ENCODE measurements around the gene SERPINB7. TPM values are rescaled to one million over a fixed set of nuclear protein-coding genes. Genes with fewer than 3 reads are reported as not detected.

Gene SERPINB7
- total RNA-seq, 1 donor from 2014 or later: not detected

- intact Hi-C loops (cut with micrococcal nuclease): no loop called here
Observed at GRCh38 chr18:63837590-63837989, 62.4 kb downstream of the SERPINB7 start.

DNA sequence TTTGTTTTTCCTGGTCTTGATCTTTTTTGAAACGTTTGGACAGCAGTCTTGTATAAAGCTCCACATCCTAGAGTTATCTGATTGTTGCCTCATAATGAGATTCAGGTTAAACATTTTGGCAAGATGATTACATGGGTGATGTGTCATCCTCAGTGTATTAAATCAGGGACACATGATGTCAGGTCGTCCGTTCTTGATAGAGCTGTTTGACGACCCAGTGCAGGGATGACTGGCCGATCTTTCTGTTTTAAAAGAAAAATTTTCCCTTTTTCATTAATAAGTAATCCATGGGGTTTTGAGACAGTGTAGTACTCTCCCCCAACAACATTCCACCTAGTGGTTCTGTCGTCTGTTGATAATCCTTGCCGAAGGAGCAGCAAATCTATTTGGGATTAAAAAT lies 67.8 kb downstream of the SERPINB7 start:
- intact Hi-C loops (cut with micrococcal nuclease): loop anchor here (5.0 kb wide), 1 partner anchor 266 kb away; no protein-coding TSS in a partner anchor

DNA sequence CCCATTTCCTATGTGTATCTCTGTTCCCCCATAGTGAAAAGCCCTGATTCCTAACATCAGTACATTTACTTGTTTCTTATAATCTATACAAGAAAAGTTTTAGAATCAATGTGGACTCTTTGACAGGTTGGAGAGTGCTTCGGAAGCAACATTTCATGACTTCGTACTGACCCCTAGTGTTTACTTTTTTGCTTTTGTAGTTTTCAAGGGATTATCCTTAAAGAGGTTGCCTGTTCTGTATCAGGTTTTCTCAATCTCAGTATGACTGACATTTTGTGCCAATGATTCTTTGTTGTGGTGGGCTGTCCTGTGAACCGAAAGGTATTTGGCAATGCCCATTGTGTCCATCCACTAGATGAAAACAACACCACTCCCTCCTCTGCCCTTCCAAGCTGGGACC lies 69.0 kb downstream of the SERPINB7 start:
- intact Hi-C loops (cut with micrococcal nuclease): loop anchor here (1.0 to 5.0 kb wide), 3 partner anchors 20 to 326 kb away; no protein-coding TSS in a partner anchor

DNA sequence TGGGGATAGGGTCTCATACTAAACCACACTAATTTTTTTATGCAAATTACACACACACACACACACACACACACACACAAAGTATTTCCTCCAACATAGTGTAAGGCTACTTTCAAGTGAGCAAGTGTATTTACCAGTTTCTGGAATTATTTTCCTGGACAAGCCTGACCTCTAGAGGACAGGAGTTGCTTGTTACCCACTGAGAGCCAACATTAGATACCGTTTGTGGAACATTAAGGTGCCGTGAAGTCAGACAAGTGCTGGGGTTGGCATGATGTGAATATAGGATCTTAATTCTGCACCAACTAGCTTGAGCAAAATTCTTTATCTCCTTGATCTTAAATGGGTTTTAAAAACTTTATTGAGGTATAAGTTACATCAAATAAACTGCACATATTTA lies 72.9 kb downstream of the SERPINB7 start:
- intact Hi-C loops (cut with micrococcal nuclease): loop anchor here (1.0 kb wide), 2 partner anchors 24 to 330 kb away; no protein-coding TSS in a partner anchor

DNA sequence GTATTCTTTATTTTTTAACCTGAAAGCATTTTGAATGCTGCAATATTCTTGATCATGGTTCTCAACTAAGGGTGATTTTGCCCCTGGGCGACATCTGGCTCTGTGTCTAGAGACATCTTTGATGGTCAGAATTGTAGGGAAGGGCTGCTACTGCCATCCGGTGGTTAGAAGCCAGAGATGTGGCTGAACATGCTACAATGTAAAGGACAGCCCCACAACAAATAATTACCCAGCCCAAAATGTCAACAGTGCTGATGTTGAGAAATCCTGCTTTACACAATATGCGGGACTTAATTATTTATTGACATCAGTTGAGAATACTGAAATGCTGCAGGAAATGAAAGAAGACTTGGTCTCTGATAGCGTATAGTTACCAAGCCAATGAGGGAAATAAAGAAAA lies 74.8 kb downstream of the SERPINB7 start:
- intact Hi-C loops (cut with micrococcal nuclease): no loop called here

GRCh38 chr18:63850636-63851035 lies 75.4 kb downstream of the SERPINB7 start:
- intact Hi-C loops (cut with micrococcal nuclease): no loop called here

Other genes starting within 250 kb of the SERPINB7 start
- not detected in 2 replicates for gene SERPINB12, start 233.0 kb upstream of the SERPINB7 start, total RNA-seq
- gene SERPINB13, start 188.1 kb upstream of the SERPINB7 start, total RNA-seq: not detected in 2 replicates
- gene SERPINB4, start 131.2 kb upstream of the SERPINB7 start, total RNA-seq: not detected in 2 replicates
- gene SERPINB3, start 113.5 kb upstream of the SERPINB7 start, total RNA-seq: not detected in 2 replicates
- gene SERPINB11, start 72.5 kb upstream of the SERPINB7 start, total RNA-seq: not detected in 2 replicates
- not detected in 2 replicates for gene SERPINB2, start 112.3 kb downstream of the SERPINB7 start, total RNA-seq
- gene SERPINB10, start 132.5 kb downstream of the SERPINB7 start, total RNA-seq: not detected in 2 replicates
- 10.0 and 14.6 TPM in 2 replicates for gene HMSD, start 173.9 kb downstream of the SERPINB7 start, total RNA-seq
- gene SERPINB8, start 194.7 kb downstream of the SERPINB7 start, total RNA-seq: 19.5 and 20.6 TPM in 2 replicates

All from T-helper 1 cell treated with Interleukin-12 subunit alpha and Interleukin-12 subunit beta and Interleukin-4 antibody, amounts not matched to agents 30 ng/mL and 1 ng/mL, for 36 hours (primary cell).